ENCODE results near the gene DSP. TPM values are rescaled to one million over a fixed set of nuclear protein-coding genes. Genes with fewer than 3 reads are reported as not detected.

DSP gene
- polyA plus RNA-seq, 1 donor from 2014 or later, result 0.05 TPM

- Histone ChIP-seq H3K9me3 (ENCODE audit: low read length) (no peaks in the 10 kb centered on the region), H4K20me1 (ENCODE audit: insufficient read depth) (no peaks in the 10 kb centered on the region), H3K36me3 (ENCODE audit: insufficient read depth, low read length) (no peaks in the 10 kb centered on the region), H3K4me3 (ENCODE audit: low read length) (no peak overlapping the region), H3K9ac (ENCODE audit: low read length) (no peak overlapping the region), H3K27me3 (ENCODE audit: insufficient read depth, low read depth, low read length) (peaks cover 38% of the 10 kb centered on the region), H3K9me2 (ENCODE audit: insufficient read depth, low read length) (no peaks in the 10 kb centered on the region), H3K27ac (ENCODE audit: low read length) (no peak overlapping the region), H3K4me2 (ENCODE audit: low read length) (no peak overlapping the region), H2AFZ (ENCODE audit: low read depth, low read length) (no peak overlapping the region), H3F3A (ENCODE audit: insufficient read depth, low read length, poor library complexity, severe bottlenecking) (no peaks in the 10 kb centered on the region), H3K79me2 (replicated peaks; ENCODE audit: insufficient read depth, low read length) (no peaks in the 10 kb centered on the region)
- TF ChIP-seq CTCF (IDR thresholded peaks at IDR 0.05; ENCODE audit: poor library complexity, severe bottlenecking), result no peak
- TF ChIP-seq EZH2 (IDR thresholded peaks at IDR 0.05; ENCODE audit: borderline replicate concordance, insufficient read depth, low read length, poor library complexity, severe bottlenecking), result no peak
These were observed 3.8 kb upstream of the DSP start for GRCh38 chr6:7537565-7538174.

DNA sequence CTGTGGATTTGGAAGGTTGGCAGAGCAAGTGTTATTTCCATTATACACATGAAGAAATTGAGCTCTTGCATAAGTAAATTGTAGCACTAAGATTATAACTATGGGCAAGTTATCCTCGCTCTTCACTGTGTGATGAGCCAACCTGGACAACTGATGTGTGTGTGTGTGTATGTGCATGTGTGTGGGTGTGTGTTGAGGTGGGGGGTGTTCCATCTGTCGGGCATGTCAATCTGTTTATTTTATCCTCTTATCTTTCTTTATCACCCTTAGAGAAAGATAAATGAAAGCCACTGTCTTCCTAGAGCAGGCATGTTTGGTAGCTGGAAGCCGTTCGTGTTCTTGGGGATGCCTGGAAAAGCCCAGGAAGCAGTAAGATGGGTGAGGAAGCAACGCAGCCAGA, 3.0 kb upstream of the DSP start:
- Histone ChIP-seq H3K27ac (ENCODE audit: low read length) (no peak overlapping the region), H3F3A (ENCODE audit: insufficient read depth, low read length, poor library complexity, severe bottlenecking) (no peaks in the 10 kb centered on the region), H3K9me3 (ENCODE audit: low read length) (no peaks in the 10 kb centered on the region), H3K79me2 (replicated peaks; ENCODE audit: insufficient read depth, low read length) (no peaks in the 10 kb centered on the region), H2AFZ (ENCODE audit: low read depth, low read length) (no peak overlapping the region), H3K4me3 (ENCODE audit: low read length) (no peak overlapping the region), H3K27me3 (ENCODE audit: insufficient read depth, low read depth, low read length) (peaks cover 46% of the 10 kb centered on the region), H3K9me2 (ENCODE audit: insufficient read depth, low read length) (no peaks in the 10 kb centered on the region), H3K4me2 (ENCODE audit: low read length) (no peak overlapping the region), H4K20me1 (ENCODE audit: insufficient read depth) (no peaks in the 10 kb centered on the region), H3K9ac (ENCODE audit: low read length) (no peak overlapping the region), H3K36me3 (ENCODE audit: insufficient read depth, low read length) (no peaks in the 10 kb centered on the region)
- TF ChIP-seq RAD21 (conservative IDR thresholded peaks at IDR 0.05) (no peak), CTCF (IDR thresholded peaks at IDR 0.05; ENCODE audit: poor library complexity, severe bottlenecking) (no peak), EP300 (conservative IDR thresholded peaks at IDR 0.05; ENCODE audit: poor library complexity, severe bottlenecking) (no peak), EZH2 (IDR thresholded peaks at IDR 0.05; ENCODE audit: borderline replicate concordance, insufficient read depth, low read length, poor library complexity, severe bottlenecking) (no peak), MXI1 (conservative IDR thresholded peaks at IDR 0.05; ENCODE audit: poor library complexity, severe bottlenecking) (no peak), REST (IDR thresholded peaks at IDR 0.05; ENCODE audit: borderline replicate concordance) (no peak), POLR2AphosphoS5 (IDR thresholded peaks at IDR 0.05) (no peak)

Data from neural cell (in vitro differentiated cells).